ENCODE results near the gene PGLYRP4.

Gene PGLYRP4

DNA sequence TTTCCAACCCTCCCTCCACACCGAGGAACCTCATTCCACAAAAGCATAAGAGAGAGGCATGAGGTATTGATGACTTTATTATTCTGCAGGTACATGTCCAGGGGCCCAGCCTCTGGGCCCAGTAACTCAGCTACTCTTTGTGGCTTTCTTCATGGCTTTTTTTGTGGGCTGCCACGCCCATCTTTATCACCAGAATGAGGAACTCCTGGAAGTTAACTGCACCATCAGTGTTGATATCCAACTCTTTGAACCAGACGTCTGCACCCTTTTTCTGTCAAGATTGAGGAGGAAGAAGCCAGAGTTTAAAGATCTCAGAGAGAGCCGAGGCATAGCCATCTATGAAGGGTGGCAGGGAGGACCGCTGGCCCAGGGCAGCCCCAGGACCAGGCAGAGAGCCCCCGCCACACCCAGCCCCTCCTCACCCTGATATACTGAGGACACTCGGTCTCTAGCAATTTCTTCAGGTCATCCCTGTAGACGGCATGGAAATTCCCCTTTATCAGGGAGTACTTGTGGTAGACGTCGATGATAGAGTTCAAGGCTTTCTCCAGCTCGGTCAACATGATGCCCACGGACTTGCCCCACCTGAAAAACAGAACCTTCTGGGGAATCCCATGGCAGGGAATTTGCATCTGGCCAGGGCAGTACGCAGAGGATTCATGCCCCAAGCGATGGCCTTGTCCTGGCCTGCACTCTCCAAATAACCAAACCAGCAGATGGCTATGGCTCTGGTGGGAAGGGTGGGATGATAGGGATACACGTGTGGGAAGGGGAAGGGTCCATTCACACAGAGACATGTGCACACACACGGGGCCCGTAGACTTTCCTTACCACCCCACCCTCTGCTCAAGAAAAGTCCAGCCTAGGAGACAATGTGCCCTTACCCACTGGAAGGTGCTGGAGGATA, 41.6 kb upstream of the PGLYRP4 start:
- Mint-ChIP-seq H3K4me3 (no peak overlapping the region), H3K9me3 (no peaks in the 10 kb centered on the region), H3K4me1 (no peaks in the 10 kb centered on the region), H3K36me3 (ENCODE audit: insufficient read depth) (no peaks in the 10 kb centered on the region), H3K27me3 (peaks cover 67% of the 10 kb centered on the region), H3K27ac (ENCODE audit: low read depth) (no peak overlapping the region)
- ATAC-seq (replicated peaks; ENCODE audit: extremely low read depth, poor library complexity, severe bottlenecking): no peak
- no peak for DNase-seq (ENCODE audit: low spot score in 2 of 2)

GRCh38 chr1:153389401-153389800, 40.8 kb upstream of the PGLYRP4 start:
- Mint-ChIP-seq H3K27me3 (peaks cover 61% of the 10 kb centered on the region), H3K4me3 (no peak overlapping the region), H3K9me3 (no peaks in the 10 kb centered on the region), H3K4me1 (no peaks in the 10 kb centered on the region), H3K27ac (ENCODE audit: low read depth) (no peak overlapping the region), H3K36me3 (ENCODE audit: insufficient read depth) (no peaks in the 10 kb centered on the region)
- ATAC-seq (replicated peaks; ENCODE audit: extremely low read depth, poor library complexity, severe bottlenecking) (no peak), DNase-seq (ENCODE audit: low spot score in 2 of 2) (no peak)

DNA sequence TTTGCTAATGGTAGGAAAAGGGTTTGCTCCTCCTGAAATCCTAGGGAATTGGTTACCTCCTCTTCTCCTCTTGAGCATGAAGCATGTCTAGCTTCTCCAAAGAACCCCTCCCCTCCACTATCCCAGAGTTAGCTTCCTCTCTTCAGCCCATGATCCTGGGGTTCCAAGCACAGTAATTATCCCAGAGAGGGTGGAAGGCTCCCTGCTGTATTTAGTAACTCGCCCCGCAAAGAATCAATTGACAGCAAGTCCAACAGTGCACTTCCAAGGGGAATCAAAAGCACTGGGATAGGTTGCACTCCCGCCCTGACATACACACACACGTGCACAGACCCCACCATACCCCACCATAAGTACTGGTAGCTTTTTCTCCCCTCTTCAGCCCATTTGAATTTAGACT, 39.1 kb upstream of the PGLYRP4 start:
- Mint-ChIP-seq H3K9me3 (no peaks in the 10 kb centered on the region), H3K4me1 (no peaks in the 10 kb centered on the region), H3K36me3 (ENCODE audit: insufficient read depth) (no peaks in the 10 kb centered on the region), H3K27me3 (peaks cover 63% of the 10 kb centered on the region), H3K27ac (ENCODE audit: low read depth) (no peak overlapping the region), H3K4me3 (no peak overlapping the region)
- ATAC-seq (replicated peaks; ENCODE audit: extremely low read depth, poor library complexity, severe bottlenecking) (no peak), DNase-seq (ENCODE audit: low spot score in 2 of 2) (no peak)

- no peak overlapping the region for H3K4me3 Mint-ChIP-seq
- ATAC-seq (replicated peaks; ENCODE audit: extremely low read depth, poor library complexity, severe bottlenecking) (no peak), DNase-seq (ENCODE audit: low spot score in 2 of 2) (no peak)
- no peak overlapping the region for H3K27ac Mint-ChIP-seq (ENCODE audit: low read depth)
- H3K4me1 Mint-ChIP-seq: no peaks in the 10 kb centered on the region
- no peaks in the 10 kb centered on the region for H3K36me3 Mint-ChIP-seq (ENCODE audit: insufficient read depth)
- H3K9me3 Mint-ChIP-seq: peaks cover 8% of the 10 kb centered on the region
- H3K27me3 Mint-ChIP-seq: peaks cover 66% of the 10 kb centered on the region
Observed at GRCh38 chr1:153387001-153387400, 38.4 kb upstream of the PGLYRP4 start.

DNA sequence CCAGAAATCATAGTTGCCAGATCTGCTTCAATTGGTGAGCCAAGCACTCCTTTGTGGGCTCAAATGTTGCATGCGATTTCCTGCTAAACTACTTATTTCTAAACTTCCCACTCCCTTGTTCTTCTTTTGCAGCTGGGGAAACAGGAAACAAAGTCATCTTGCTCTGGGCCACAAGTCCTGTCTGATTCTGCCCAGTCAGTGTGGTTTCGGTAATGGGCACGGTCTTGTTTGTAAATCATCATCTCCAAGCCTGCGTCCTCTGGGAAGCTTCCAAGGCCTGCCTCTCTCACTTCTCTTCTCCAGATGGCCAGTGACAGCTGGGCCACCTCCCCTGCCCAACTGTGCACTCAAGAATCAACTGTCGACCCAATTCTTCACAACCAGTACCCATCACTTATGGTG, 37.9 kb upstream of the PGLYRP4 start:
- Mint-ChIP-seq H3K36me3 (ENCODE audit: insufficient read depth) (no peaks in the 10 kb centered on the region), H3K4me1 (no peaks in the 10 kb centered on the region), H3K9me3 (peaks cover 13% of the 10 kb centered on the region), H3K4me3 (no peak overlapping the region), H3K27ac (ENCODE audit: low read depth) (no peak overlapping the region), H3K27me3 (peaks cover 67% of the 10 kb centered on the region)
- ATAC-seq (replicated peaks; ENCODE audit: extremely low read depth, poor library complexity, severe bottlenecking): no peak
- no peak for DNase-seq (ENCODE audit: low spot score in 2 of 2)

GRCh38 chr1:153384958-153385580, 36.4 kb upstream of the PGLYRP4 start:
- H3K27ac Mint-ChIP-seq (ENCODE audit: low read depth): no peak overlapping the region
- H3K36me3 Mint-ChIP-seq (ENCODE audit: insufficient read depth): no peaks in the 10 kb centered on the region
- ATAC-seq (replicated peaks; ENCODE audit: extremely low read depth, poor library complexity, severe bottlenecking) (no peak), DNase-seq (ENCODE audit: low spot score in 2 of 2) (no peak)
- peaks cover 61% of the 10 kb centered on the region for H3K27me3 Mint-ChIP-seq
- no peaks in the 10 kb centered on the region for H3K4me1 Mint-ChIP-seq
- H3K9me3 Mint-ChIP-seq: peaks cover 20% of the 10 kb centered on the region
- no peak overlapping the region for H3K4me3 Mint-ChIP-seq

DNA sequence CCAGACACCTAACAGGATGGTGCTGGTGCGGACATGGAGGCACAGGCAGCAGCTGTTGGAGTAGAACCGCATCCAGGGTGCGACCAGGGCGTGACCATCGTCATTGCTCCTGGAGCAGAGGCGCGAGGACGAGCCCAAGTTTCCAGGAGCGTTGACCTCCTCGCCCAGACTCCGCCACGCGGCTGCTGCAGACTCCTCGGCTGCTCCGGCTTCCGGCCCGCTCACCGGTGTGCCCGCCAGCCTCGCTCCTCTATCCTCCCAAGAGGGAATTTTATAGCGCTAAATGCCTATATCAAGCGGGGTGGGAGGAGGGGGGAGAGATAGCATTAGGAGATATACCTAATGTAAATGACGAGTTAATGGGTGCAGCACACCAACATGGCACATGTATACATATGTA, 32.1 kb upstream of the PGLYRP4 start:
- Mint-ChIP-seq H3K36me3 (ENCODE audit: insufficient read depth) (no peaks in the 10 kb centered on the region), H3K27me3 (peaks cover 74% of the 10 kb centered on the region), H3K27ac (ENCODE audit: low read depth) (no peak overlapping the region), H3K9me3 (peaks cover 20% of the 10 kb centered on the region), H3K4me3 (no peak overlapping the region), H3K4me1 (no peaks in the 10 kb centered on the region)
- ATAC-seq (replicated peaks; ENCODE audit: extremely low read depth, poor library complexity, severe bottlenecking) (no peak), DNase-seq (ENCODE audit: low spot score in 2 of 2) (no peak)

DNA sequence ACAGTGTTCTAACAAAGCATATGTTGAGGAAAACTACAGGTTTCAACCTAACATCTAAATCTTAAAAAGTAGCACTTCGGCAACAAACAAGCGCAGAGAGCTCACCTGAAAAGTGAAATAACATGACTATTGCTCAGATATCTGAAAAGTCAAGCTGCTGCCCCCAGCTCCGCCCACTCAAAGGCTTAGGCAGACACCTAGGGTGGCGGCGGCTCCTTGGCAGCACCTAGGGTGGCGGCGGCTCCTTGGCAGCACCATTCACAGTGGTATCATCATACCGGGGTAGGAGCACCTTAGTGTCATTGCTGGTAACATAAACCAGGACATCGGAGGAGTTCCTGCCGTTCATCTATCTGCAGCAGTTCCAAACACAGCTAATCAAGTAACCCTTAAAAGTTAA, 30.9 kb upstream of the PGLYRP4 start:
- Mint-ChIP-seq H3K27ac (ENCODE audit: low read depth) (no peak overlapping the region), H3K4me1 (no peaks in the 10 kb centered on the region), H3K9me3 (peaks cover 20% of the 10 kb centered on the region), H3K27me3 (peaks cover 82% of the 10 kb centered on the region), H3K36me3 (ENCODE audit: insufficient read depth) (no peaks in the 10 kb centered on the region), H3K4me3 (no peak overlapping the region)
- no peak for DNase-seq (ENCODE audit: low spot score in 2 of 2)
- no peak for ATAC-seq (replicated peaks; ENCODE audit: extremely low read depth, poor library complexity, severe bottlenecking)

- Mint-ChIP-seq H3K4me1 (no peaks in the 10 kb centered on the region), H3K9me3 (no peaks in the 10 kb centered on the region), H3K36me3 (ENCODE audit: insufficient read depth) (no peaks in the 10 kb centered on the region), H3K27me3 (peaks cover 73% of the 10 kb centered on the region), H3K27ac (ENCODE audit: low read depth) (no peak within 1 kb of the TSS), H3K4me3 (no peak within 1 kb of the TSS)
- ATAC-seq (replicated peaks; ENCODE audit: extremely low read depth, poor library complexity, severe bottlenecking) (no peak), DNase-seq (ENCODE audit: low spot score in 2 of 2) (no peak)
Observed at GRCh38 chr1:153375511-153375910, 26.9 kb upstream of the PGLYRP4 start, which contains the start of gene S100A12. S100A12 (minus strand) TSS chr1:153375621; CDS start chr1:153374592, 1,029 bp downstream.

DNA sequence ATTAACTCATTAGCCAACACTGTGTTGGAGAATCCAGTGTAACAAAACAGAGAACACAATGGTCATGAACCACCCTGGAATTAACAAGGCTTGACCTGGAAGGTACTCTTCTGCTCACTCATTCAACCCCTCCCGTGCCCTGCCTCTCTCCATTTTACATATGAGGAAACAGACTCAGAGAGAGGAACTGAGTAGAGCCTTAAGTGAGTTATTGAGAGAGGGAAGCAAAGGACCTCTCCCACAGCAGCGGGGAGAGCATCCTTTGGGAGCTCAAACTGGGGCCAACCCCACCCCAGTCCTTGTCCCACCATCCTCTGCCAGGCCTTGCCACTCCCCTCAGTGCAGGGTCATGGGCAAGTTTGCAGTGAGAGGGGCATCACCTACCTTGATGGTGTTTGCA, 25.4 kb upstream of the PGLYRP4 start:
- H3K27me3 Mint-ChIP-seq: peaks cover 78% of the 10 kb centered on the region
- H3K27ac Mint-ChIP-seq (ENCODE audit: low read depth): no peak overlapping the region
- no peak for ATAC-seq (replicated peaks; ENCODE audit: extremely low read depth, poor library complexity, severe bottlenecking)
- H3K36me3 Mint-ChIP-seq (ENCODE audit: insufficient read depth): no peaks in the 10 kb centered on the region
- H3K4me3 Mint-ChIP-seq: no peak overlapping the region
- no peaks in the 10 kb centered on the region for H3K9me3 Mint-ChIP-seq
- no peaks in the 10 kb centered on the region for H3K4me1 Mint-ChIP-seq
- DNase-seq (ENCODE audit: low spot score in 2 of 2): no peak

DNA sequence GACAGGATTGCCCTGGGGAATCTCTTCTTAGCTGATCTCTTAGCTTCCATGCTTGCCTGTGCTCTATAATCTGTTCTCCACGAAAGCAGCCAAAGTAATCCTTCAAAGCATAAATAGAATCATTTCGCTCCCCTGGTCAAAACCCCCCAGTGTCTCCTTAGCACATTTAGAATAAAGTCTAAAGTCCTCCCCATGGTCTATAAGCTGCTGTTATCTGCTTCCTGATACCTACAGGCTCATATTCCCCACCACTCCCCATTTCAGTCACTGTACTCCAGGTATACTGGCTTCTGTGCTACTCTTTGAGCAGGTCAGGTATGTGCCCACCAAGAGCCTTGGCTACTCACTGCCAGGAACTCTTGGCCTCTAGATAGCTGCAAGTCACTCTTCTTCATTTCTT, 23.9 kb upstream of the PGLYRP4 start:
- Mint-ChIP-seq H3K27me3 (peaks cover 63% of the 10 kb centered on the region), H3K4me1 (no peaks in the 10 kb centered on the region), H3K9me3 (no peaks in the 10 kb centered on the region), H3K36me3 (ENCODE audit: insufficient read depth) (no peaks in the 10 kb centered on the region), H3K27ac (ENCODE audit: low read depth) (no peak overlapping the region), H3K4me3 (no peak overlapping the region)
- ATAC-seq (replicated peaks; ENCODE audit: extremely low read depth, poor library complexity, severe bottlenecking): no peak
- no peak for DNase-seq (ENCODE audit: low spot score in 2 of 2)

DNA sequence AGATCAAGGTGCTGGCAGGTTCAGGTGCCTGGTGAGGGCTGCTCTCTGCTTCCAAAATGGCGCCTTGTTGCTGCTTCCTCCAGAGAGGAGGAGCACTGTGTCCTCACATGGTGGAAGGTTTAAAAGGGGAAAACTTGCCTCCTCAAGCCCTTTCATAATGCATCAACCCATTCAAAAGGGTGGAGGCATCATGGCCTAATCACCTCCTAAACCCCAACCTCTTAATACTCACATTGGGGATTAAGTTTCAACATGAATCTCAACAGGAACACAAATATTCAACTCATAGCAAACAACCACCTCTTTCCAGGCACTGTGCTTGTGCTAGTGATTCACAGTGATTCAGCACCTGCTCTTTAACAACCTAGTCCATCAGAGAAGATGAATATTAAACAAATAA, 22.6 kb upstream of the PGLYRP4 start:
- no peak for ATAC-seq (replicated peaks; ENCODE audit: extremely low read depth, poor library complexity, severe bottlenecking)
- no peaks in the 10 kb centered on the region for H3K9me3 Mint-ChIP-seq

GRCh38 chr1:153370146-153370545, 21.5 kb upstream of the PGLYRP4 start:
- Mint-ChIP-seq H3K27ac (ENCODE audit: low read depth) (no peak overlapping the region), H3K36me3 (ENCODE audit: insufficient read depth) (no peaks in the 10 kb centered on the region), H3K9me3 (no peaks in the 10 kb centered on the region), H3K27me3 (peaks cover 61% of the 10 kb centered on the region), H3K4me3 (no peak overlapping the region), H3K4me1 (no peaks in the 10 kb centered on the region)
- no peak for ATAC-seq (replicated peaks; ENCODE audit: extremely low read depth, poor library complexity, severe bottlenecking)
- DNase-seq (ENCODE audit: low spot score in 2 of 2): no peak

More for the DNA sequence above, 22.6 kb upstream of the PGLYRP4 start:
- no peak overlapping the region for H3K27ac Mint-ChIP-seq (ENCODE audit: low read depth)
- H3K36me3 Mint-ChIP-seq (ENCODE audit: insufficient read depth): no peaks in the 10 kb centered on the region
- H3K27me3 Mint-ChIP-seq: peaks cover 56% of the 10 kb centered on the region
- DNase-seq (ENCODE audit: low spot score in 2 of 2): no peak
- no peak overlapping the region for H3K4me3 Mint-ChIP-seq
- H3K4me1 Mint-ChIP-seq: no peaks in the 10 kb centered on the region
